ENCODE data around the gene NSD2.

The NSD2 gene

DNA sequence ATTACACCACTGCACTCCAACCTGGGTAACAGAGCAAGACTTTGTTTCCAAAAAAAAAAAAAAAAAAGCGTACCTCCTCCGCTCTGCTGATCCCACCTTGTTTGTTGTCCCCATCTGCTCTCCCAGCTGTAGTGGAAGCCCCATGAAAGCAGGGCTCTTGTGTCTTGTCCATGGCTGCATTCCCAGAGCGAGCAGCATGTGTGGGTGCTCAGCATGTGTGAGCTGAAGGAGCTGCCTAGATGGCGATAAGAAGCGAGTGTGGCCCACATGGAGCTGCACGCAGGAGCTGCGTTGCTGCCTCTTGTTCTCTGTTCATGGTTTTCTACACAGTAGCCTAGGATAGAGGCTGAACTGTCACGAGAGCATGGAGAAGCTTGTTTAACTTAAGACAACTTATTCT is 12.4 kb downstream of the NSD2 start:
- Mint-ChIP-seq H3K27me3 (no peaks in the 10 kb centered on the region), H3K4me3 (no peak overlapping the region), H3K9me3 (peaks cover 4% of the 10 kb centered on the region), H3K27ac (no peak overlapping the region), H3K4me1 (peaks cover 31% of the 10 kb centered on the region), H3K36me3 (peaks cover 3% of the 10 kb centered on the region)
- ATAC-seq (ENCODE audit: low read depth) (no peak), DNase-seq (ENCODE audit: low spot score in 2 of 2) (no peak)

- H3K27ac Mint-ChIP-seq: no peak overlapping the region
Observed at GRCh38 chr4:1885414-1885813, 14.2 kb downstream of the NSD2 start.

DNA sequence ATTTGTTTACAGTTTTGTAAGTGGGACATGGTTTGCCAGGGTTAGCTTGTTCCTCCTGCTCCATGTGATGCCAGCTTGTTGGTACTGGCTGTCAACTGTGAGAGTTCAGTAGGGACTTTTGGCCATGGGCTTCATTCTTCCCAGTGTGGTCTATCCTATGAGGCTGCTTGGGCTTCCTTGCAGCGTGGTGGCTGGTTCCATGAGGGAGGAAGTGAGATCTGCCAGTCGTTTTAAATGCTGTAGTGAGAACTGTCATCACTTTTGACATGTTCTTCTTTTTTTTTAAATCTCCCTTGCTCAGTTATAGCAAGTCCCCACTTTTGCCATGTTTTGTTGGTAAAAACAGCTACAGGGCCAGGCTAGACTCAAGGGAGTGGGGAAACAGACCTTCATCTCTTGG is 15.9 kb downstream of the NSD2 start:
- ATAC-seq (ENCODE audit: low read depth) (no peak), DNase-seq (ENCODE audit: low spot score in 2 of 2) (no peak)
- Mint-ChIP-seq H3K27me3 (no peaks in the 10 kb centered on the region), H3K36me3 (no peaks in the 10 kb centered on the region), H3K27ac (peak overlapping the region; percentile 38), H3K9me3 (peaks cover 4% of the 10 kb centered on the region), H3K4me1 (peaks cover 21% of the 10 kb centered on the region), H3K4me3 (no peak overlapping the region)

More at GRCh38 chr4:1885414-1885813, 14.2 kb downstream of the NSD2 start:
- H3K27me3 Mint-ChIP-seq: no peaks in the 10 kb centered on the region
- no peak for DNase-seq (ENCODE audit: low spot score in 2 of 2)
- peaks cover 4% of the 10 kb centered on the region for H3K9me3 Mint-ChIP-seq
- peaks cover 25% of the 10 kb centered on the region for H3K4me1 Mint-ChIP-seq
- no peak overlapping the region for H3K4me3 Mint-ChIP-seq
- peaks cover 3% of the 10 kb centered on the region for H3K36me3 Mint-ChIP-seq
- no peak for ATAC-seq (ENCODE audit: low read depth)

- ATAC-seq (ENCODE audit: low read depth): no peak
- no peak overlapping the region for H3K4me3 Mint-ChIP-seq
- H3K27ac Mint-ChIP-seq: no peak overlapping the region
- no peaks in the 10 kb centered on the region for H3K27me3 Mint-ChIP-seq
- peaks cover 4% of the 10 kb centered on the region for H3K9me3 Mint-ChIP-seq
- no peak for DNase-seq (ENCODE audit: low spot score in 2 of 2)
- H3K36me3 Mint-ChIP-seq: peaks cover 6% of the 10 kb centered on the region
- peaks cover 18% of the 10 kb centered on the region for H3K4me1 Mint-ChIP-seq
Observed at GRCh38 chr4:1890979-1891570, 19.9 kb downstream of the NSD2 start.

DNA sequence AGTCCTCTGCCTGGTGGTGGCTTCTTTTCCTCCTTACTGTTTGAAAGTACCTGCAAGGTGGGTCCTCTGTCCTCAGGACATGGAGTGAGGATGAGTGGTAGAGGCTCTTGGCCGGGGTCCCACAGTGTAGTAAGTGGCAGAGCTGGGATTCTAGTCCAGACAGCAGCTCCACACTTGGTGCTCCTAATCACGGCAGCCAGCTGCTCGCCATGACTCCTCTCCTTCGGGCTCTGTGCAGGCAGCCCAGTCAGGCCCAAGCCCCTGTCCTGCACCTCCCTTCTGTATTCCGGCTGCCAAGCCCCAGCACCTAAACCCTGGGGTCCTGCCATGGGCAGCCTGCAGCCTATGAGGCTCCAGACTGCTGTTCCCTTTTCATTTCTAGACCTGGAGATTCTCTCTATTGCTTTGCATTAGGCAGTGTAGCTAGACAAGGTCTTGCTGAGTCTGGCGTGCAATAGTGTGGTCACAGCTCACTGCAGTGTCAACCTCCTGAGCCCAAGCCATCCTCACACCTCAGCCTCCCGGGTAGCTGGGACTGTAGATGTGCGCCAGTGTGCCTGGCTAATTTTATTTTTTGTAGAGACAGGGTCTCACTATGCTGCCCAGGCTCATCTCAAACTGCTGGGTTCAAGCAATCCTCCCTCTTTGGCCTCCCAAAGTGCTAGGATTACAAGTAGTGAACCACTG is 24.9 kb downstream of the NSD2 start:
- H3K36me3 Mint-ChIP-seq: peaks cover 10% of the 10 kb centered on the region
- DNase-seq (ENCODE audit: low spot score in 2 of 2) (no peak), ATAC-seq (ENCODE audit: low read depth) (no peak)
- H3K4me1 Mint-ChIP-seq: peaks cover 13% of the 10 kb centered on the region
- no peaks in the 10 kb centered on the region for H3K27me3 Mint-ChIP-seq
- no peak overlapping the region for H3K4me3 Mint-ChIP-seq
- no peak overlapping the region for H3K27ac Mint-ChIP-seq
- no peaks in the 10 kb centered on the region for H3K9me3 Mint-ChIP-seq

- ATAC-seq (ENCODE audit: low read depth) (no peak), DNase-seq (ENCODE audit: low spot score in 2 of 2) (no peak)
- H3K9me3 Mint-ChIP-seq: no peaks in the 10 kb centered on the region
- peaks cover 12% of the 10 kb centered on the region for H3K36me3 Mint-ChIP-seq
- no peak overlapping the region for H3K4me3 Mint-ChIP-seq
- no peak overlapping the region for H3K27ac Mint-ChIP-seq
- no peaks in the 10 kb centered on the region for H3K27me3 Mint-ChIP-seq
- peaks cover 13% of the 10 kb centered on the region for H3K4me1 Mint-ChIP-seq
Observed at GRCh38 chr4:1896658-1896991, 25.4 kb downstream of the NSD2 start.

- H3K27ac Mint-ChIP-seq: peak overlapping the region; percentile 28
- H3K4me3 Mint-ChIP-seq: no peak overlapping the region
- DNase-seq (ENCODE audit: low spot score in 2 of 2) (no peak), ATAC-seq (ENCODE audit: low read depth) (no peak)
- H3K27me3 Mint-ChIP-seq: no peaks in the 10 kb centered on the region
- H3K9me3 Mint-ChIP-seq: no peaks in the 10 kb centered on the region
- H3K36me3 Mint-ChIP-seq: peaks cover 14% of the 10 kb centered on the region
- H3K4me1 Mint-ChIP-seq: peaks cover 11% of the 10 kb centered on the region
Observed at GRCh38 chr4:1898007-1898406, 26.8 kb downstream of the NSD2 start.

GRCh38 chr4:1898681-1899080 is 27.5 kb downstream of the NSD2 start:
- Mint-ChIP-seq H3K4me3 (no peak overlapping the region), H3K4me1 (peaks cover 11% of the 10 kb centered on the region), H3K9me3 (no peaks in the 10 kb centered on the region), H3K36me3 (peaks cover 19% of the 10 kb centered on the region), H3K27ac (peak overlapping the region; percentile 19), H3K27me3 (no peaks in the 10 kb centered on the region)
- DNase-seq (ENCODE audit: low spot score in 2 of 2) (no peak), ATAC-seq (ENCODE audit: low read depth) (peak; percentile 35)

- Mint-ChIP-seq H3K4me3 (no peak overlapping the region), H3K27ac (peak overlapping the region; percentile 19), H3K36me3 (peaks cover 17% of the 10 kb centered on the region), H3K4me1 (peaks cover 11% of the 10 kb centered on the region), H3K27me3 (no peaks in the 10 kb centered on the region), H3K9me3 (no peaks in the 10 kb centered on the region)
- peak; percentile 68 to 79 for DNase-seq (ENCODE audit: low spot score in 2 of 2)
- peak; percentile 97 for ATAC-seq (ENCODE audit: low read depth)
Observed at GRCh38 chr4:1899149-1900086, 28.2 kb downstream of the NSD2 start.

DNA sequence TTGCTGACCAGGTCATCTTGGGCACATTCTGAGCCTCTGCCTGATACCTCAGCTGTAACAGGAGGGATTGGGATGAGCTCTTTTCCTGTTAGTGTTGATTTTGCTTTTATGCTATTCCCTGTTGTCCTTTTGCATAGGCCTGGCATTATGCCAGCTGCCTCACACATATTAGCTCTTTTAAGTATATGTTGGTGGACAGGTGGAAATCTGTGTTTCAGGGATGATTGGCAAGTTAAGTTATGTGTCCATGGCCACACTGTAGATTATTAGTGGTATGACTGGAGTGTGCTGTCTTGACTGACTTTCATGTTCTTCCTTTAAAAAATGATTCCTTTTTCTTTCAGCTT is 28.9 kb downstream of the NSD2 start:
- DNase-seq (ENCODE audit: low spot score in 2 of 2): no peak
- no peak overlapping the region for H3K27ac Mint-ChIP-seq
- no peaks in the 10 kb centered on the region for H3K27me3 Mint-ChIP-seq
- no peak for ATAC-seq (ENCODE audit: low read depth)
- H3K36me3 Mint-ChIP-seq: peaks cover 15% of the 10 kb centered on the region
- H3K9me3 Mint-ChIP-seq: no peaks in the 10 kb centered on the region
- H3K4me1 Mint-ChIP-seq: peaks cover 8% of the 10 kb centered on the region
- no peak overlapping the region for H3K4me3 Mint-ChIP-seq

DNA sequence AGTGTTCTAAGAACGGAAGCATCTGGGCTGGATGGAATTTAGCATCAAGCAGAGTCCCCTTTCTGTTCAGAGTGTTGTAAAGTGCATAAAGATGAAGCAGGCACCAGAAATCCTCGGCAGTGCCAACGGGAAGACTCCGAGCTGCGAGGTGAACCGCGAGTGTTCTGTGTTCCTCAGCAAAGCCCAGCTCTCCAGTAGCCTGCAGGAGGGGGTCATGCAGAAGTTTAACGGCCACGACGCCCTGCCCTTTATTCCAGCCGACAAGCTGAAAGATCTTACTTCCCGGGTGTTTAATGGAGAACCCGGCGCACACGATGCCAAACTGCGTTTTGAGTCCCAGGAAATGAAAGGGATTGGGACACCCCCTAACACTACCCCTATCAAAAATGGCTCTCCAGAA is 29.4 kb downstream of the NSD2 start:
- Mint-ChIP-seq H3K9me3 (no peaks in the 10 kb centered on the region), H3K4me3 (no peak overlapping the region), H3K27me3 (no peaks in the 10 kb centered on the region), H3K36me3 (peaks cover 15% of the 10 kb centered on the region), H3K4me1 (peaks cover 7% of the 10 kb centered on the region), H3K27ac (no peak overlapping the region)
- ATAC-seq (ENCODE audit: low read depth) (no peak), DNase-seq (ENCODE audit: low spot score in 2 of 2) (no peak)

DNA sequence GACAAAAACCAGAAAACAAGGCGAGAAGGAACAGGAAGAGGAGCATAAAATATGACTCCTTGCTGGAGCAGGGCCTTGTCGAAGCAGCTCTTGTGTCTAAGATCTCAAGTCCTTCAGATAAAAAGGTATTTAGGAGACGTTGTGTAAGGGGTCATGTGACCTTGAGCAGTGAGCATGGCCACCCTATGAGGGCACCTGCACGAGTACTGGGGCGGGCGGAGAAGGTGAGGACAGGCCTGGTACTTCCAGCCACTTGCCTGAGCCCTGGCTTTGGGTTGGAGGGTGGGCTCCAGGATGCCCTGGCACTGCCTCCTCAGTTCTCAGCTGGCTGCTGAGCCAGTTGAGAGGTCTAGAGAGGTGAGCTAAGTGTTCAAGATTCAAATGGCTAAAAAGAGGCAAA is 29.9 kb downstream of the NSD2 start:
- DNase-seq (ENCODE audit: low spot score in 2 of 2): no peak
- no peak overlapping the region for H3K27ac Mint-ChIP-seq
- ATAC-seq (ENCODE audit: low read depth): no peak
- H3K4me3 Mint-ChIP-seq: no peak overlapping the region
- H3K36me3 Mint-ChIP-seq: peaks cover 17% of the 10 kb centered on the region
- H3K9me3 Mint-ChIP-seq: no peaks in the 10 kb centered on the region
- H3K4me1 Mint-ChIP-seq: peaks cover 7% of the 10 kb centered on the region
- no peaks in the 10 kb centered on the region for H3K27me3 Mint-ChIP-seq

- H3K27ac Mint-ChIP-seq: no peak overlapping the region
- H3K36me3 Mint-ChIP-seq: peaks cover 20% of the 10 kb centered on the region
- no peak for ATAC-seq (ENCODE audit: low read depth)
- no peaks in the 10 kb centered on the region for H3K27me3 Mint-ChIP-seq
- no peaks in the 10 kb centered on the region for H3K9me3 Mint-ChIP-seq
- no peak overlapping the region for H3K4me3 Mint-ChIP-seq
- H3K4me1 Mint-ChIP-seq: peaks cover 7% of the 10 kb centered on the region
- DNase-seq (ENCODE audit: low spot score in 2 of 2): no peak
Observed at GRCh38 chr4:1902243-1902642, 31.1 kb downstream of the NSD2 start.

DNA sequence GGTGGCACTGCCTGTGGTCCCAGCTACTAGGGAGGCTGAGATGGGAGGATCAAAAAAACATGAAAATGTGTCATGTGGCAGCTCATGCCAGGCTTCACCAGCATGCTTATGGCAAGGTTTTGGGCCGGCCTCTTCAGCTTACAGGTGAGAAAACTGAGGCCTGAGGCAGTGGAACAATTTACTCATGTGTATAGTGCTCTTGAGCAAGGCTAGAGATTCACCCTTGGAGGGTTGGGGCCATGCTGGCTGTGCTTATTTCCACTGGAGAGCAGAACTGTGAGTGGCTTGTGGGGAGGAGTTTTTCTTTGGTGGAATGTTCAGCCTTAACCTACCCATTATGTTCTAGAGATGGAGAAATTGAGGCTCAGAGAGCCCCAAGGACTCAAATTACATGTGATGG is 31.8 kb downstream of the NSD2 start:
- Mint-ChIP-seq H3K36me3 (peaks cover 20% of the 10 kb centered on the region), H3K27ac (peak overlapping the region; percentile 33), H3K9me3 (no peaks in the 10 kb centered on the region), H3K4me1 (peaks cover 8% of the 10 kb centered on the region), H3K4me3 (no peak overlapping the region), H3K27me3 (no peaks in the 10 kb centered on the region)
- ATAC-seq (ENCODE audit: low read depth): no peak
- no peak for DNase-seq (ENCODE audit: low spot score in 2 of 2)

Measured in memory B cell (primary cell).